Breast epithelium (tissue), 3 donors: ENCODE results near the gene GIGYF2.

Source experiments
- POLR2A ChIP-seq: fragments of 450-650 bp; IDR thresholded peaks from one replicate; pipeline ENCODE4 v1.6.1; 2016; ENCODE audit warnings: antibody characterized with exemption, mild to moderate bottlenecking, moderate library complexity
- POLR2AphosphoS5 ChIP-seq, 3 donors: sonication (generic); formaldehyde crosslinking; IDR thresholded peaks; one replicate each; pipeline ENCODE4 v1.6.1; 2017; ENCODE audit warnings: antibody characterized with exemption in 3 of 3
- TF ChIP-seq, protein P1 (sequence below), 3 donors: fragments of 450-650 bp; IDR thresholded peaks; one replicate each; pipeline ENCODE4 v1.5.1; 2016 to 2017; ENCODE audit warnings: antibody characterized with exemption in 3 of 3, mild to moderate bottlenecking in 3 of 3, moderate library complexity in 3 of 3

DNA sequence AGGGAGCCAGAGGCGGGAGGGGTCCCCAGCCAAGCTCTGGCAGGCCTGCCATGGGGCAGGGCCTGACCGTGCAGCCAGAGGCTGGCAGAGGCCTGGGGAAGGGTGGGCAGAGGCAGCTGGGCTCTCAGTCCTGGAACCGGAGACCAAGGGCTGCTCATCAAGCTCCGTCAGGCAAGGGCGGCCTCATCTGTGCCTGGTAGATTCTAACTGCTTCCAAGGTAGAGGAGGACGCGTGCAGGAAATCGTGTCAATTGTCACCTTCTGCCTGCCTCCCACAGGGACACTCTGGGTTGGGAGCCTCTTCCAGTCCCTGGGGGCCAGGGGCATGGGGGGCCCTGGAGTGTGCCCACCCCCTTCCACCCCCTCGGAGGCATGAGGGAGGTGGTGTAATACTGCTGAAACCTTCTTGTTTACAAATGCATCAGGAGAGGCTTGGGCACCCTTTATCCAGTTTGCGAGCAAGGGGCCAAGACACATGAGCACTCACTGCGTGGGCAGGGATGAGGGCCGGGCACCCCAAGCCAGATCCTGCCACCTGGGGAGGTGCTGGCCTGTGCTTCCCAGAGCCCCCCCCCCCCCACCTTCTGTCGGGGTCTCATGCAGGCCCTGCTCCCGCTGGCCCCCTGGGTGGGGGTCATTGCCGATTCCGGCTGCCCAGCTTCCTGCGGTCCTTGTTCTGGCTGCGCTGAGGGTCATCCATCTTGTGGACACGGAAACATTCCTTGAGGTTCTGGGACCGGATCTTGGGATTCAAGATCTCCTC, 181.9 kb downstream of the GIGYF2 start:
- TF ChIP-seq POLR2A: no peak
- TF ChIP-seq, protein P1, sequence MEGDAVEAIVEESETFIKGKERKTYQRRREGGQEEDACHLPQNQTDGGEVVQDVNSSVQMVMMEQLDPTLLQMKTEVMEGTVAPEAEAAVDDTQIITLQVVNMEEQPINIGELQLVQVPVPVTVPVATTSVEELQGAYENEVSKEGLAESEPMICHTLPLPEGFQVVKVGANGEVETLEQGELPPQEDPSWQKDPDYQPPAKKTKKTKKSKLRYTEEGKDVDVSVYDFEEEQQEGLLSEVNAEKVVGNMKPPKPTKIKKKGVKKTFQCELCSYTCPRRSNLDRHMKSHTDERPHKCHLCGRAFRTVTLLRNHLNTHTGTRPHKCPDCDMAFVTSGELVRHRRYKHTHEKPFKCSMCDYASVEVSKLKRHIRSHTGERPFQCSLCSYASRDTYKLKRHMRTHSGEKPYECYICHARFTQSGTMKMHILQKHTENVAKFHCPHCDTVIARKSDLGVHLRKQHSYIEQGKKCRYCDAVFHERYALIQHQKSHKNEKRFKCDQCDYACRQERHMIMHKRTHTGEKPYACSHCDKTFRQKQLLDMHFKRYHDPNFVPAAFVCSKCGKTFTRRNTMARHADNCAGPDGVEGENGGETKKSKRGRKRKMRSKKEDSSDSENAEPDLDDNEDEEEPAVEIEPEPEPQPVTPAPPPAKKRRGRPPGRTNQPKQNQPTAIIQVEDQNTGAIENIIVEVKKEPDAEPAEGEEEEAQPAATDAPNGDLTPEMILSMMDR (IDR thresholded peaks at IDR 0.05): no peak
- TF ChIP-seq POLR2AphosphoS5 (IDR thresholded peaks at IDR 0.05): no peak
